RCC 7860 (cell line): ENCODE results near the gene METRNL.
"Not testable (repeated sequence)": the region's sequence is repeated elsewhere in the genome, so short reads cannot be mapped to it uniquely, and the experiment has no call there.

Source experiments
- DNase-seq: peaks from one replicate; pipeline ENCODE4 v3.0.0-alpha.2; 2015; ENCODE audit warnings: low spot score
- FAIRE-seq: peaks from 2 replicates; lab custom pipeline; 2012; peaks lifted over from hg19 to GRCh38; lab: Jason Lieb, UNC

The METRNL gene

GRCh38 chr17:83133302-83134121 is 54.1 kb downstream of the METRNL start:
- no peak for FAIRE-seq

DNA sequence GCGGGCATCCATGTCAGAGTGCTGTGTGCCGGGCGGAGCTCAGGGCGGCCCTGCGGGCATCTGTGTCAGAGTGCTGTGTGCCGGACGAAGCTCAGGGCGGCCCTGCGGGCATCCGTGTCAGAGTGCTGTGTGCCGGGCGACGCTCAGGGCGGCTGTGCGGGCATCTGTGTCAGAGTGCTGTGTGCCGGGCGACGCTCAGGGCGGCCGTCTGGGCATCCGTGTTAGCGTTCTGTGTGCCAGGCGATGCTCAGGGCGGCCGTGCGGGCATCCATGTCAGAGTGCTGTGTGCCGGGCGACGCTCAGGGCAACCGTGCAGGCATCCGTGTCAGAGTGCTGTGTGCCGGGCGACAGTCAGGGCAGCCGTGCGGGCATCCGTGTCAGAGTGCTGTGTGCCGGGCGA is 55.0 kb downstream of the METRNL start:
- not testable (repeated sequence) for DNase-seq, FAIRE-seq

More at GRCh38 chr17:83133302-83134121, 54.1 kb downstream of the METRNL start:
- DNase-seq = no peak

- no peak for DNase-seq
- no peak for FAIRE-seq
These were observed 56.3 kb downstream of the METRNL start for GRCh38 chr17:83135692-83136091.

DNA sequence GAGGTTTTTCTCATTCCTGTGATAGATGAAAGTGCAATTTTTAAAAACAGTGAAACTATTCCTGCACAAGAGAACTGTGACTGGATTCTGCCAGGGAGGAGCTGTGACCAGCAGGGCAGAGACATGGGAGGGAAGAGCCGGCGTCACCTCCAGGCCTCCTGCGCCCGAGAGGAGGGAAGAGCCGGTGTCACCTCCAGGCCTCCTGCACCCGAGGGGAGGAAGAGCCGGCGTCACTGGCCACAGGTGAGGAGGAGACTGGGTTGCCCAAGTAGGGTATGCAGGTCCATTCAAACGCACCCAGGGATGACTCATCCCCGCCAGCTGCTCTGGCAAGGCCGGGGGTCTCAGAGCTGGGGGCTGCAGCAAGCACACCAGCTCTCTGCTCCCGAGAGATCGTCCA is 56.7 kb downstream of the METRNL start:
- DNase-seq (no peak), FAIRE-seq (no peak)

GRCh38 chr17:83136931-83137330 is 57.5 kb downstream of the METRNL start:
- FAIRE-seq (no peak), DNase-seq (no peak)

GRCh38 chr17:83137523-83137922 is 58.1 kb downstream of the METRNL start:
- DNase-seq (no peak), FAIRE-seq (no peak)

DNA sequence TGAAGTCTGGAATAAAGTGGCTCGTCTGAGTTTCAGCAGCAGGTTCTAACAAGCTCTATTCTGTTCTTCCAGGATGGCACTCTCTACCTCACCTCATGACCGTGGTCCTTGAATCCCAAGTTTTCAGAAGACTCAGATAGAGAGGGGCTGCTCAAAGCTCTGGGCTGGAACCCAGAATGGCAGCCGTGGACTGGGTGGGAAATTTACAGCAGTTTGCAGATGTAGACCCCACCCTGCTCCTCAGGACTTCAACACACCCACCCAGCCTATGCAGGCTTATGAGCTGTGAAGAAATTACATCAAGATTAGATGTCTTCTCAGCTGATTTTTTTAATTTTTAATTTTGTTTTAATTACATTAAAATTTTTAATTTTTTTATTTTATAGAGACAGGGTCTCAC is 59.4 kb downstream of the METRNL start:
- no peak for FAIRE-seq
- no peak for DNase-seq

GRCh38 chr17:83139541-83140248 is 60.3 kb downstream of the METRNL start:
- not testable (repeated sequence) for FAIRE-seq, DNase-seq

GRCh38 chr17:83140249-83140566 is 60.8 kb downstream of the METRNL start:
- DNase-seq, FAIRE-seq: not testable (repeated sequence)

DNA sequence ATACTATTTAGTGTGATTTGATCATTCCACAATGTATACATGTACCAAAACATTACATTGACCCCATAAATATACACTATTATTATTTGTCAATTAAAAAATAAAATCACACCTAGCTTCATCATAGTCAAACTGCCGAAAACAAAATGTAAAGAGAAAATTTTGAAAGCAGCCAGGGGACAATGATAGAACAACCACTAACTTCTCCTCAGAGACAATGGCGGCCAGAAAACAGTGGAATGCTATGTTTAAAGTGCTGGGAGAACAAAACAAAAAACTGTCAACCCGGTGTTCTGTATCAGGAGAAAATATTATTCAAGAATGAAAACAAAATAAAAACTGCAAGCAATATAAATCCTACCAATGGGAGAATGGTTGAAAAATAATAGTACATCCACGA is 63.2 kb downstream of the METRNL start:
- no peak for FAIRE-seq
- DNase-seq = no peak

- FAIRE-seq (no peak), DNase-seq (no peak)
These were observed 64.4 kb downstream of the METRNL start for GRCh38 chr17:83143817-83144231.
